T-helper 2 cell treated with Interferon-gamma antibody and Interleukin-4, amounts not matched to agents 100 ng/mL and 5 ng/mL, for 36 hours (primary cell): Measurements from ENCODE around the gene NUDCD3. TPM values are rescaled to one million over a fixed set of nuclear protein-coding genes. Genes with fewer than 3 reads are reported as not detected.
"Not testable (repeated sequence)": the region's sequence is repeated elsewhere in the genome, so short reads cannot be mapped to it uniquely, and the experiment has no call there.

Experiments
- intact Hi-C: fragments of 100-400 bp; cut with micrococcal nuclease; formaldehyde crosslinking; loops from one replicate; pipeline ENCODE4 v1.15.1; 2023
- total RNA-seq: library from RNA; stranded (reverse); gene quantifications from 2 replicates; pipeline ENCODE4 v1.2.3, GENCODE V29; 2022

NUDCD3 gene
- total RNA-seq, 1 donor from 2014 or later = 91.1 TPM

GRCh38 chr7:44518761-44519160 is 28.3 kb upstream of the NUDCD3 start:
- intact Hi-C loops = no loop called here

- intact Hi-C loops = no loop called here
These were observed 26.7 kb upstream of the NUDCD3 start for GRCh38 chr7:44517175-44517574.

- intact Hi-C loops = no loop called here
These were observed 25.3 kb upstream of the NUDCD3 start for GRCh38 chr7:44515590-44516268.

- intact Hi-C loops = no loop called here
These were observed 22.3 kb upstream of the NUDCD3 start for GRCh38 chr7:44512736-44513135.

GRCh38 chr7:44511863-44512468 is 21.5 kb upstream of the NUDCD3 start:
- intact Hi-C loops = no loop called here

GRCh38 chr7:44511236-44511635 is 20.8 kb upstream of the NUDCD3 start:
- intact Hi-C loops = no loop called here

- intact Hi-C loops = no loop called here
These were observed 18.0 kb upstream of the NUDCD3 start for GRCh38 chr7:44508328-44509030.

GRCh38 chr7:44506592-44507288 is 16.3 kb upstream of the NUDCD3 start:
- intact Hi-C loops = not testable (repeated sequence)

GRCh38 chr7:44505595-44505994 is 15.1 kb upstream of the NUDCD3 start:
- intact Hi-C loops = no loop called here

- intact Hi-C loops = no loop called here
These were observed 7.9 kb upstream of the NUDCD3 start for GRCh38 chr7:44498230-44498954.

GRCh38 chr7:44497155-44498027 is 6.9 kb upstream of the NUDCD3 start:
- intact Hi-C loops = no loop called here

- intact Hi-C loops = no loop called here
These were observed 5.9 kb upstream of the NUDCD3 start for GRCh38 chr7:44496385-44496784.

GRCh38 chr7:44494960-44495359 is 4.5 kb upstream of the NUDCD3 start:
- intact Hi-C loops = loop anchor here (5.0 kb wide), 2 partner anchors 253 to 293 kb away; partner anchors contain the start of gene YKT6

GRCh38 chr7:44491229-44491628 is 771 bp upstream of the NUDCD3 start:
- intact Hi-C loops = loop anchor here (2.0 to 5.0 kb wide), 4 partner anchors 249 to 408 kb away; partner anchors contain the start of genes H2AZ2, POLM and YKT6

GRCh38 chr7:44489955-44490350 is 505 bp downstream of the NUDCD3 start:
- intact Hi-C loops = loop anchor here (1.0 to 5.0 kb wide), 9 partner anchors 13 to 407 kb away; partner anchors contain the start of genes H2AZ2, OGDH, POLM and TMED4

GRCh38 chr7:44488955-44489354 is 1.5 kb downstream of the NUDCD3 start:
- intact Hi-C loops = no loop called here

- intact Hi-C loops = no loop called here
These were observed 3.8 kb downstream of the NUDCD3 start for GRCh38 chr7:44486693-44487092.

- intact Hi-C loops = no loop called here
These were observed 4.5 kb downstream of the NUDCD3 start for GRCh38 chr7:44486001-44486400.

- intact Hi-C loops = no loop called here
These were observed 5.8 kb downstream of the NUDCD3 start for GRCh38 chr7:44484482-44485313.
